ENCODE measurements around the gene RD3L.
"Not testable (repeated sequence)": the region's sequence is repeated elsewhere in the genome, so short reads cannot be mapped to it uniquely, and the experiment has no call there.

RD3L gene

GRCh38 chr14:103941973-103942736, at the start of gene RD3L:
TSS of gene RD3L (minus strand) at chr14:103942529. CDS start at chr14:103941695, 834 bp downstream.
- TF ChIP-seq JUND (IDR thresholded peaks at IDR 0.05; ENCODE audit: low read depth), result no peak
- DNase-seq (ENCODE audit: low read depth in 1 of 2, low spot score in 1 of 2), result no peak
- in situ Hi-C loops (cut with HindIII; ENCODE audit: low pct_unique_long_range_greater_than_20kb, low sequenced_read_pairs), result no loop called here

- no peak for DNase-seq (ENCODE audit: low read depth in 1 of 2, low spot score in 1 of 2)
- TF ChIP-seq JUND (IDR thresholded peaks at IDR 0.05; ENCODE audit: low read depth), result no peak
- in situ Hi-C loops (cut with HindIII; ENCODE audit: low pct_unique_long_range_greater_than_20kb, low sequenced_read_pairs), result no loop called here
Observed at GRCh38 chr14:103989964-103990363, 47.6 kb upstream of the RD3L start.

- in situ Hi-C loops (cut with HindIII; ENCODE audit: low pct_unique_long_range_greater_than_20kb, low sequenced_read_pairs), result no loop called here
- DNase-seq (ENCODE audit: low read depth in 1 of 2, low spot score in 1 of 2), result no peak
Observed at GRCh38 chr14:103989034-103989433, 46.7 kb upstream of the RD3L start.

GRCh38 chr14:103984196-103984595, 41.9 kb upstream of the RD3L start:
- no peak for TF ChIP-seq JUND (IDR thresholded peaks at IDR 0.05; ENCODE audit: low read depth)

More at GRCh38 chr14:103989034-103989433, 46.7 kb upstream of the RD3L start:
- no peak for TF ChIP-seq JUND (IDR thresholded peaks at IDR 0.05; ENCODE audit: low read depth)

GRCh38 chr14:103980623-103981238, 38.4 kb upstream of the RD3L start:
- DNase-seq (ENCODE audit: low read depth in 1 of 2, low spot score in 1 of 2), result peak in 1 of 2 experiments; percentile 59
- in situ Hi-C loops (cut with HindIII; ENCODE audit: low pct_unique_long_range_greater_than_20kb, low sequenced_read_pairs), result not testable (repeated sequence)

More at GRCh38 chr14:103984196-103984595, 41.9 kb upstream of the RD3L start:
- in situ Hi-C loops (cut with HindIII; ENCODE audit: low pct_unique_long_range_greater_than_20kb, low sequenced_read_pairs), result no loop called here
- DNase-seq (ENCODE audit: low read depth in 1 of 2, low spot score in 1 of 2), result no peak

GRCh38 chr14:103974575-103974974, 32.2 kb upstream of the RD3L start:
- no peak for TF ChIP-seq JUND (IDR thresholded peaks at IDR 0.05; ENCODE audit: low read depth)
- in situ Hi-C loops (cut with HindIII; ENCODE audit: low pct_unique_long_range_greater_than_20kb, low sequenced_read_pairs), result no loop called here
- no peak for DNase-seq (ENCODE audit: low read depth in 1 of 2, low spot score in 1 of 2)

- DNase-seq (ENCODE audit: low read depth in 1 of 2, low spot score in 1 of 2), result peak in 1 of 2 experiments; percentile 35
Observed at GRCh38 chr14:103973354-103973753, 31.0 kb upstream of the RD3L start.

GRCh38 chr14:103969961-103970360, 27.6 kb upstream of the RD3L start:
- in situ Hi-C loops (cut with HindIII; ENCODE audit: low pct_unique_long_range_greater_than_20kb, low sequenced_read_pairs), result no loop called here
- TF ChIP-seq JUND (IDR thresholded peaks at IDR 0.05; ENCODE audit: low read depth), result no peak
- DNase-seq (ENCODE audit: low read depth in 1 of 2, low spot score in 1 of 2), result no peak

More at GRCh38 chr14:103973354-103973753, 31.0 kb upstream of the RD3L start:
- in situ Hi-C loops (cut with HindIII; ENCODE audit: low pct_unique_long_range_greater_than_20kb, low sequenced_read_pairs), result no loop called here
- TF ChIP-seq JUND (IDR thresholded peaks at IDR 0.05; ENCODE audit: low read depth), result no peak

- no peak for DNase-seq (ENCODE audit: low read depth in 1 of 2, low spot score in 1 of 2)
- in situ Hi-C loops (cut with HindIII; ENCODE audit: low pct_unique_long_range_greater_than_20kb, low sequenced_read_pairs), result no loop called here
Observed at GRCh38 chr14:103966631-103967030, 24.3 kb upstream of the RD3L start.

GRCh38 chr14:103961928-103962578, 19.7 kb upstream of the RD3L start:
- no peak for DNase-seq (ENCODE audit: low read depth in 1 of 2, low spot score in 1 of 2)
- no peak for TF ChIP-seq JUND (IDR thresholded peaks at IDR 0.05; ENCODE audit: low read depth)
- in situ Hi-C loops (cut with HindIII; ENCODE audit: low pct_unique_long_range_greater_than_20kb, low sequenced_read_pairs), result no loop called here

More at GRCh38 chr14:103966631-103967030, 24.3 kb upstream of the RD3L start:
- TF ChIP-seq JUND (IDR thresholded peaks at IDR 0.05; ENCODE audit: low read depth), result no peak

- no peak for DNase-seq (ENCODE audit: low read depth in 1 of 2, low spot score in 1 of 2)
- in situ Hi-C loops (cut with HindIII; ENCODE audit: low pct_unique_long_range_greater_than_20kb, low sequenced_read_pairs), result no loop called here
- no peak for TF ChIP-seq JUND (IDR thresholded peaks at IDR 0.05; ENCODE audit: low read depth)
Observed at GRCh38 chr14:103960457-103961055, 18.2 kb upstream of the RD3L start.

- in situ Hi-C loops (cut with HindIII; ENCODE audit: low pct_unique_long_range_greater_than_20kb, low sequenced_read_pairs), result no loop called here
- TF ChIP-seq JUND (IDR thresholded peaks at IDR 0.05; ENCODE audit: low read depth), result no peak
- no peak for DNase-seq (ENCODE audit: low read depth in 1 of 2, low spot score in 1 of 2)
Observed at GRCh38 chr14:103949131-103949790, 6.9 kb upstream of the RD3L start.

Measured in T47D (cell line).